Right lobe of liver (tissue), 4 donors: ENCODE measurements around the gene ATE1.

Experiments
- CTCF ChIP-seq, 4 donors: fragments of 200-600 bp in 3 of 4; fragments of 450-650 bp in 1 of 4; IDR thresholded peaks; one replicate each; pipeline versions ENCODE4 v1.5.1 to v1.8.0; 2016 to 2022; ENCODE audit warnings: antibody characterized with exemption in 4 of 4, mild to moderate bottlenecking in 2 of 4
- POLR2A ChIP-seq: fragments of 450-650 bp; IDR thresholded peaks from one replicate; pipeline ENCODE4 v1.6.1; 2017; ENCODE audit warnings: antibody characterized with exemption, mild to moderate bottlenecking
- donor health status: DM: no; HTN: no; CAD: no.
- donor health status: DM: no; HTN: no; CAD: no.
- donor health status: DM: no; HTN: yes; CAD: no.

GRCh38 chr10:121708728-121709674, 218.8 kb downstream of the ATE1 start:
- TF ChIP-seq CTCF (IDR thresholded peaks at IDR 0.05) = no peak
- no peak for TF ChIP-seq POLR2A
